DMS53 treated with DMSO at 0.1 percent for 48 hours (cell line): ENCODE measurements around the gene METTL16.
"Not testable (repeated sequence)": the region's sequence is repeated elsewhere in the genome, so short reads cannot be mapped to it uniquely, and the experiment has no call there.

Experiments
- DNase-seq: peaks from one replicate; lab custom pipeline; 2025; ENCODE audit not compliant: unreplicated experiment; lab: John Stamatoyannopoulos, UW

The METTL16 gene

DNA sequence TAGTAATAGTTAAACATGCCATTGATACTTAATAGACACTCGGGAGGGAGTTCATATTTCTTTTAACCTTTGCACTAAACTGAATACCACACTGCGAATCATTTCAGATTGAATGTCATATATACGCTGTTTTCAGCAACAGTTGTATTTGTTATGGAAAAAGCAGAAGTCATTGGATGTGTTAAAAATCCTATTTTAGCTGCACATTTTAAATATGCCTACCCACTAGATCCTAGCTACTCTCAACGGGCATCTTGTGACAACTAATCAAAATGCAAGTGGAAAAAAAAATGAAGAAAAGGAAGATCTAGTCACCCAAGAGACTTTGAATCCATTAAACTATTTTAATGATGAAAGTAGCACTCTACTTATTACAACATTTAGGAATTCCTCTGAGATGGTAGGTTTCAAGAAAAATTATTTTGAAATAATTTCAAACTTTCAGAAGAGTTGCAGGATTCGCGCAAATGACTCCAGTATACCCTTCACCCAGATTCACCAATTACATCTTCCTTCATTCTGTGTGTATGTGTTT lies 59.4 kb downstream of the METTL16 start:
- DNase-seq: no peak

- DNase-seq: no peak
These were observed 61.6 kb downstream of the METTL16 start for GRCh38 chr17:2450016-2450650.

GRCh38 chr17:2449486-2449885 lies 62.2 kb downstream of the METTL16 start:
- DNase-seq: no peak

- not testable (repeated sequence) for DNase-seq
These were observed 64.2 kb downstream of the METTL16 start for GRCh38 chr17:2447479-2447878.

DNA sequence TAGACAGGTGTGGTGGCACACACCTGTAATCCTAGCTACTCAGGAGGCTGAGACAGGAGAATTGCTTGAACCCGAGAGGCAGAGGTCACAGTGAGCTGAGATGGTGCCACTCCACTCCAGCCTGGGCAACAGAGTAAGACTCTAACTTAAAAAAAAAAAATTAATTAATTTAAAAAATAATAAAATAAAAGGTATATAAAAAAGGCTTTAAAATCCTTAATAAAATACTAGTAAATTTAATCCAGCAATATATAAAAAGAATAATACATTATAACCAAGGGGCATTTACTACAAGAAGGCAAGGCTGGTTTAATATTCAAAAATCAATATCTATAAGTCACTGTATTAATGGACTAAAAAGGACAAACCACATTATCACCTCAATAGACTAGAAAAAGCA lies 66.0 kb downstream of the METTL16 start:
- DNase-seq: no peak

- no peak for DNase-seq
These were observed 67.3 kb downstream of the METTL16 start for GRCh38 chr17:2444382-2444781.

DNA sequence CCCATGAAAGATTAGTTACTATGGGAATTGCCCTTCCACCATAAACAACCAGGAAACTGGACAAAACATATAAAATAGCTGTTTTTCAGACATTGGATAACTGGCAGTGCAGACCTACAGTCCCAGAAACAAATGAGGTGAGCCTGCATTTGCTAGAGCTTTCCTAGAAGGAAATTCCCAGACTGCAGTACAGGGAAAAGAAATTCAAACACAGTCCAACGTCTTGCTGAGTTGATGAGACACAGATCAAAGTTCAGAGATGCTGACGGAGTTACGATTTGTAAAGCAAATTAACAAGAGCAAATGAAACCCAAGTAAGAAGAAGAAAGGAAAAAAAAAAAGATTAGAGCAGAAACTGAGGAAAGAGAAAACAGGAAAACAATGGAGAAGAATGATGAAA lies 69.5 kb downstream of the METTL16 start:
- no peak for DNase-seq

GRCh38 chr17:2440930-2441329 lies 70.8 kb downstream of the METTL16 start:
- no peak for DNase-seq

DNA sequence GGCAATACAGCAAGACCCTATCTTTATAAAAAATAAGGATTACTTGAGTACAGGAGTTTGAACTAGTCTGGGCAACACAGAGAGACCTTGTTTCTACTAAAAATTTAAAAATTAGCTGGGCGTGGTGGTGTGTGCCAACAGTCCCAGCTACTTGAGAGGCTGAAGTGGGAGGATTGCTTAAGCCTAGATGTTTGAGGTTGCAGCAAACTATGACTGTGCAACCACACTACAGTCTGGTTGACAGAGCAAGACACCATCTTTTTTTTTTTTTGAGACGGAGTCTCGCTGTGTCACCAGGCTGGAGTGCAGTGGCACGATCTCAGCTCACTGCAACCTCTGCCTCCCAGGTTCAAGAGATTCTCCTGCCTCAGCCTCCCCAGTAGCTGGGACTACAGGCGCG lies 71.7 kb downstream of the METTL16 start:
- DNase-seq: not testable (repeated sequence)

- no peak for DNase-seq
These were observed 72.9 kb downstream of the METTL16 start for GRCh38 chr17:2438823-2439222.

DNA sequence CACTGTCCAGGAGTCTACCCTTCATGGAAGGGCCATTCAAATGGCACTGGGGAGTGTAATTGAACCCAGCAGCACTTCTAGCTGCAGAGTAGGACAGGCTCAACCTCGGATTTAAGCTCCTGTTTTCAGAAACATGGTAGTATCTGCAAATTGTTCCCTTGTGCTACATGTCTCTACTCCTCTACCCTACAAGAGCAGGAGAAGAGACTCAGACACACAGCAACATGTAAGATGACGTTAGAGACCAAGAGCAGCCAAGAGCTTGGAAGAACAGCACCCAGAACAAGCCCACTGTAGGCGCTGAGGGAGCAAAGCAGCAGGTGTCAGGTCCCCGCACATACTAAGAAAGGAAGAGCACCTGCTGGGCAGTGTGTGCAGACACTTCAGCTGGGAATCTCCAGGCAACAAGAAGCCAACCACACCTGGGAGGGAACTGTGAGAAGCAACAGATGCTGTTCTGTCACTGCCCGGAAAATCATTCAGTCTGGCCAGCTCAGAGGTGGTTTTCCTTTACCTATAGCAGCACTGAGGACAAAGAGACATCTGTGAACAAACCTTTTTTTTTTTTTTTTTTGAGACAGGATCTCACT lies 75.3 kb downstream of the METTL16 start:
- DNase-seq: peak; percentile 91

GRCh38 chr17:2435862-2436261 lies 75.8 kb downstream of the METTL16 start:
- DNase-seq: peak; percentile 76

DNA sequence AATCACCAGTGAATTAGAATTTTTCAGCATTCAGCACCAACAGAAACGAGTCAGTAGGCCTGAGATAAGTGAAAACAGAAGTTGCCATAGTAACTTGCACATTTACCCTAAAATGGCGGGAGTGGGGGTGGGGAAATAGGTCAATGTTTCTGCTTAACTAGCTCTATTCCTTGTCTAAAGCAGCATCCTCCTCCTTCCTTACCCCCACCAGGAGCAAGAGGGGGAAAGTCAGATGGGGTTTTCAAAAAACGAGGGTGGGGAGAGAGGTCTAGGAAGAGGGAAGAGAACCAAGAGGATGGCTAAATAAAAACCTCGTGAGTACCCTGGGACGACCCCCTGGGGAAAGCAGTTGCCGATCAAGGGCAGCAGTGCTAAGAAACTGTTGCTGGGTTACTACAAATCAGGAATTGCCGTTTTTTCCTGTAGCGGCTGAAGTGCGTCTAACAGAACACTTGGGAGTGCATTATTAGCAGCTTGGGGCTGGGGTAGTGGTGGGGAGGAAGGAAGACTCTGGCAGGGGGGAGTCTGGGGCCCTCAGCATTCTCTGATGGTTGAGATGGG lies 76.4 kb downstream of the METTL16 start:
- peak; percentile 10 for DNase-seq

DNA sequence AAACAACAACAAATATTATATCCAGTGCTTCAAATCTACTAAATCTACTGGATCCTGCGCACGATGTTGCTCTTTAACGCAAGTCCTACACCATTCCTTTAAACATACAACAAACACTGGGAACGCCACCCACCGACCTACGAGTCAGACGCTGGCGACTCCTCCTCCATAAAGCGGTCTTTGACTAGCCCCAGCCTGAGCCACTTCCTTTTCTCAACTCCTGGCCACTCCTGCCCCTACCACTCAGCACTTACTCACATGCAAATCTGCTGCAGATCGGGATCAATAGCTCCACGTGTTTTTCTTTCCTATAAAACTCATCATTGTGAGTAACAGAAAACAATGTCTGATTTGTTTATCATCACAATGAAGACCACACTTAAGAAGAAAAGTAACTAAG lies 78.0 kb downstream of the METTL16 start:
- no peak for DNase-seq

DNA sequence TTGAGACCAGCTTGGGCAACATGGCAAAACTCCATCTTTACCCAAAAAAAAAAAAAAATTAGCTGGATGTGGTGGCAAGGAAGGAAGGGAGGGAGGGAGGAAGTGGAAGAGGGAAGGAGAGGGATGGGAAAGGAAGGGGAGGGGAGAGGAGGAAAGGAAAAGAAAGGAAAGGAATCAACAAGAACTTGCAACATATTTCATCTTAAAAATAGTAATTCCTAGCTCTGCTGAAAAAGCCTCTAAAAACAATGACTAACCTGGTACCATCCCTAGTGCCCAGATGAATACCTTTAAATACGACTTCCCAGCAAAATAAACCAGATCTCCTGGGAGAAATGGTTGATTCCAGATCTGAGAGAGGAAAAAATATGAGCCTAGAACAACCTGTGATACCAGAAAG lies 83.8 kb downstream of the METTL16 start:
- DNase-seq: no peak

DNA sequence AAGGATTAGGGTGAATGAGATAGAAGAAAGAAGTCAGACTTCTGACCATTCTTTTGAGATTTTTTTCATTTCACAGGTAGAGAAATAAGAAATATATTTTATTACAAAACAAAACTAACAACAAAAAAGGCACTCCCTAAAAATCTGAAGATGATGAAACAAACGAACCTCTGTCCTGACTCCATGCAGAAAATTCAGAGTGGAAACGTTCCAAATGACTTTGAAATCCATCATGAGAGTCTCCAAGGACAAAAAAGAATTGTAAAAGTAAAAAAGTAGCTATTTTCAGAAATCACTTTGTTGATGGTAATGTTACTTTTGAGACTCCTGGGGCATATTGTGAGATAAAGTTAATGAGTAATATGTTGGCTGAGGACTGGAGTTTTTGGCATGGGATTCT lies 84.5 kb downstream of the METTL16 start:
- no peak for DNase-seq

DNA sequence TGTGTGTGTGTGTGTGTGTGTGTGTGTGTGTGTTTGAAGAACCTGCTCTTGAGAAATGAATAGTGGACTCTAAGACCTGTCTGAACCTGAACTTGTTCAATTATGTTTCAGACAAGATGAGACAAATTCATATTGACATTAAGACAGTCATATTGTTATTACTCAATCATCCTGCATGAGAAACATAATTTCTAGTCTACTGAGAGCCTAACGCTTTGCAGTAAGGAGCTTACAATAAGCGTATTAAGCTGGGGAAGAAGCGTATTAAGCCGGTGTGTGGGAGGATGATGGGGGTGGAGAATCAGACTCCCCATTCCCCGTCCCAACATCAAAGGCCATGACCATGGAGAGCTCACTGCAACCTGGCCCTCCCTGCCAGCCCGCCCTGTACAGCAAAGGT lies 88.4 kb downstream of the METTL16 start:
- DNase-seq: no peak

DNA sequence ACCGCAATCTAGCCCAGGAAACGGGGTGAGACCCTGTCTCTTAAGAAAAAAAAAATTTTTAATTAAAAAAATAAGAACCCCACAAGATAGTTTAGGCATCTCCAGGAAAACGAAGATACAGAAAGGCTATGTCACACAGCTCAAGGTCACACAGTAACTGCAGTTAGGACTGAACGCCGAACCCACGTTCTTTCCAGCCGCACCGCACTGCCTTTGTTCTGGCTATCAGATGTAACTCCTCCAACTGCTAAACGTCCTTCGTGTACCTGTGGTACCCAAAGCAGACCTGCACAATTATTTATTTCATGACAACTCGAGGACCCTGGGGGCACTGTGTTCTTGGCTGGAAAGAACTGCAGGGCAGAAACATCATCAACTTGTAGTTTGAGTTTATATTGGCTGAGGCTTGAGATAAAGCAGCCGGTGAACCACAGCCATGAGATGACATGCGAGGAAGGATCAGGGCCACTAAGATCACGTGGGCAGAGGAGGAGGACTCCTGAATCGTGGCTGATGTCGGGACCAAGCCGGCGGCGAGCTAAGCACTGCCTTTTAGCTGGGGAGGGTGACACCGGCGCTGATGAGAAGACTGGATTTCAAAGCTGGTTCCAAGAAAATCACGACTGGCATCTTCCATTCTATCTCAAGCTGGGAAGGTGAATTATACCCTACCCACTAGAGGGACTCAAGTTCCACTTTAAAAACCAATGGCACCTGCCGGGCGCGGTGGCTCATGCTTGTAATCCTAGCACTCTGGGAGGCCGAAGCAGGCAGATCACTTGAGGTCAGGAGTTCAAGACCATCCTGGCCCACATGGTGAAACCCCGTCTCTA lies 90.2 kb downstream of the METTL16 start:
- DNase-seq: no peak

DNA sequence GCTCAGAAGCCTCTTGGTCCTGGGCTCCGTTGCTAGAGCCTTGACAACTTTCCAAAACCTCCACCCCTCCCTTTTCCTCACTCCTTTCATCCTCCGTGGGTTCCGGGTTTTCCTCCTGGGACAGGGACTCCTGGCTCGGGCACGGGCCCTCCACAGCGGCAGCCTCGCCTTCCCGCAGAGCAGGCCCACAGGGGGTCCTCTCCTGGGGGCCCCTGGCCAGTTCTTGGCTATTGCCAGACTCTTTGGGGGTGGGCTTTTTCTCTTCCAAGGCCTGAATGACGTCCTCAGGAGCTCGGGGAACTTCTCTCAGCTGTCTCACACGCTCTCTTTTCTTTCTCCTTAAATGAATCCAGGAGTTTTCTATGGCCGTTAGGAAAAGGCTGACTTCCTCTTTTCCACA lies 91.5 kb downstream of the METTL16 start:
- no peak for DNase-seq

GRCh38 chr17:2419486-2419885 lies 92.2 kb downstream of the METTL16 start:
- no peak for DNase-seq

DNA sequence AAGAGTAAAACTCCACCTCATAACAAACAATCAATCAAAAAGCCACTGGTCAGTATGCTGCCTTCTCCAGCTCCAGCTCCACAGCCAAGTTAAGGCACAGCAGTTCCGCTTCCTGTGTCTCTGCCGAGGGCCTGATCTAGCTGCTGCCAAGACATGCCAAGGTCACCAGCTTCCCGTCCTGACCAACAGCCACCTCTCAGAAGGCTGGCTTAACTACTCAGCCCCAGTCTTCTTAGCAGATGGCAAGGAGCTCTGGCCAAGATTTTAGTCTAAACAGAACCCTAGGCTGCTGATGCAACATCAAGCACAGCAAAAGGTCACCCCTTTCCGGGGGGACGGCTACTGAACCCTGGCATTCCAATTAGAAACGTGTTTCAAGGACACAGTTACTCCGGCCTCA lies 93.1 kb downstream of the METTL16 start:
- DNase-seq: no peak
